ACHN (cell line): ENCODE data around the gene CHRM3.

Experiments
- DNase-seq: peaks from one replicate; pipeline ENCODE4 v3.0.0-alpha.2; 2015
- in situ Hi-C: cut with HindIII; loops from 2 replicates; pipeline ENCODE4 v1.10.0; 2017; ENCODE audit warnings: low sequenced_read_pairs, low pct_ligation_motif_present, low pct_unique_long_range_greater_than_20kb

Gene CHRM3

GRCh38 chr1:239389703-239390102 is 3.3 kb downstream of the CHRM3 start:
- DNase-seq: no peak

GRCh38 chr1:239392271-239392670 is 5.9 kb downstream of the CHRM3 start:
- DNase-seq: no peak
- in situ Hi-C loops: no loop called here

More at GRCh38 chr1:239389703-239390102, 3.3 kb downstream of the CHRM3 start:
- in situ Hi-C loops: no loop called here

- no peak for DNase-seq
- in situ Hi-C loops: no loop called here
Measured at GRCh38 chr1:239394107-239394506, 7.7 kb downstream of the CHRM3 start.

- in situ Hi-C loops: no loop called here
Measured at GRCh38 chr1:239413916-239414315, 27.5 kb downstream of the CHRM3 start.

GRCh38 chr1:239417221-239417620 is 30.9 kb downstream of the CHRM3 start:
- no peak for DNase-seq
- in situ Hi-C loops: no loop called here

More at GRCh38 chr1:239413916-239414315, 27.5 kb downstream of the CHRM3 start:
- DNase-seq: no peak

- in situ Hi-C loops: no loop called here
- no peak for DNase-seq
Measured at GRCh38 chr1:239417986-239418640, 31.7 kb downstream of the CHRM3 start.

GRCh38 chr1:239418681-239419080 is 32.3 kb downstream of the CHRM3 start:
- DNase-seq: no peak
- in situ Hi-C loops: no loop called here

GRCh38 chr1:239421811-239422210 is 35.4 kb downstream of the CHRM3 start:
- in situ Hi-C loops: no loop called here
- no peak for DNase-seq

GRCh38 chr1:239422818-239423217 is 36.5 kb downstream of the CHRM3 start:
- in situ Hi-C loops: no loop called here
- DNase-seq: no peak

- no peak for DNase-seq
- in situ Hi-C loops: no loop called here
Measured at GRCh38 chr1:239426821-239427475, 40.6 kb downstream of the CHRM3 start.

- in situ Hi-C loops: no loop called here
- no peak for DNase-seq
Measured at GRCh38 chr1:239427712-239428111, 41.3 kb downstream of the CHRM3 start.

GRCh38 chr1:239428120-239428710 is 41.8 kb downstream of the CHRM3 start:
- no peak for DNase-seq
- in situ Hi-C loops: no loop called here

GRCh38 chr1:239429163-239429562 is 42.8 kb downstream of the CHRM3 start:
- in situ Hi-C loops: no loop called here
- DNase-seq: no peak

- no peak for DNase-seq
- in situ Hi-C loops: no loop called here
Measured at GRCh38 chr1:239432255-239432654, 45.9 kb downstream of the CHRM3 start.

- in situ Hi-C loops: no loop called here
- no peak for DNase-seq
Measured at GRCh38 chr1:239434181-239434580, 47.8 kb downstream of the CHRM3 start.
